Measurements from ENCODE around the gene YWHAQ.
"Not testable (repeated sequence)": the region's sequence is repeated elsewhere in the genome, so short reads cannot be mapped to it uniquely, and the experiment has no call there.

Gene YWHAQ

DNA sequence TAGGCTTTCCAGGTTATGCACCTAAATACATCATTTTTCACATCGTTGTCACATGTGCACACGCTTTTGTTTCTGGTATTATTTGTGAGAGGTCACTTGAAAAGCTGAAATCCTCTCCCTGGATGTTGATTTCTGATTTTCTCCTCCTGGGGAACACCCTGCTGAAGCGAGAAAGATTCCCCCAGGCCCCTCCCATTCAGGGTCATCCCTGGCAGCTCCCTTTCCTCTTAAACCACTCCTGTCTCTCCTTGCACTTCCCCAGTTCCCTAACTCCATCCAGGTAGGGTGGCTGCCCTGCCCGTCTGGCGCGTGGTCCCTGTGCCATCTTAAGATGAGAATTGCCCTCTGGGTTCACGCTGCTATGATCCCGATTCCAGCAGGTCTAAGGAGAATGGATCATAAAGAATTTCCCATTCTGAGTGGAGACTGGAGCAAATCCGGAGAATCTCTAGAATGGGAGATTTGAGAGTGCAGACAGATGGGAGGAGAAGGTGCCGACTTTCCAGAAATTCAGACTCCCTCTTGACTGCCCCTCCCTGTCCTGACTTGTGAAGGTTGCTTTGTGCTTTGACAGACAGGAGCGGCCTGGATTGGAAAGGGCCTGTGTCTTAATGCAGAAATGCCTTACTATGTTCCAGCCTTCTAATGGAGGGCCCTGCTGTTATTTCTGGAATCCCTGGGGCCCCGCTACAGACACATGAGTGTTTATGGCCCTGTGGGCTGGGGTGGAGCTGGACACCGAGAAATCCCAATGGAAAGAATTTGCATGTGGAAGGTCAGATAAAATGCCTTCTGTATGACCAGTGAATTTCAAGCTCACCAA is 1.3 kb upstream of the YWHAQ start:
- TF ChIP-seq, protein P1, sequence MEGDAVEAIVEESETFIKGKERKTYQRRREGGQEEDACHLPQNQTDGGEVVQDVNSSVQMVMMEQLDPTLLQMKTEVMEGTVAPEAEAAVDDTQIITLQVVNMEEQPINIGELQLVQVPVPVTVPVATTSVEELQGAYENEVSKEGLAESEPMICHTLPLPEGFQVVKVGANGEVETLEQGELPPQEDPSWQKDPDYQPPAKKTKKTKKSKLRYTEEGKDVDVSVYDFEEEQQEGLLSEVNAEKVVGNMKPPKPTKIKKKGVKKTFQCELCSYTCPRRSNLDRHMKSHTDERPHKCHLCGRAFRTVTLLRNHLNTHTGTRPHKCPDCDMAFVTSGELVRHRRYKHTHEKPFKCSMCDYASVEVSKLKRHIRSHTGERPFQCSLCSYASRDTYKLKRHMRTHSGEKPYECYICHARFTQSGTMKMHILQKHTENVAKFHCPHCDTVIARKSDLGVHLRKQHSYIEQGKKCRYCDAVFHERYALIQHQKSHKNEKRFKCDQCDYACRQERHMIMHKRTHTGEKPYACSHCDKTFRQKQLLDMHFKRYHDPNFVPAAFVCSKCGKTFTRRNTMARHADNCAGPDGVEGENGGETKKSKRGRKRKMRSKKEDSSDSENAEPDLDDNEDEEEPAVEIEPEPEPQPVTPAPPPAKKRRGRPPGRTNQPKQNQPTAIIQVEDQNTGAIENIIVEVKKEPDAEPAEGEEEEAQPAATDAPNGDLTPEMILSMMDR (IDR thresholded peaks at IDR 0.05; ENCODE audit: extremely low read depth, missing control alignments): no peak
- no peak for DNase-seq (ENCODE audit: low spot score)

DNA sequence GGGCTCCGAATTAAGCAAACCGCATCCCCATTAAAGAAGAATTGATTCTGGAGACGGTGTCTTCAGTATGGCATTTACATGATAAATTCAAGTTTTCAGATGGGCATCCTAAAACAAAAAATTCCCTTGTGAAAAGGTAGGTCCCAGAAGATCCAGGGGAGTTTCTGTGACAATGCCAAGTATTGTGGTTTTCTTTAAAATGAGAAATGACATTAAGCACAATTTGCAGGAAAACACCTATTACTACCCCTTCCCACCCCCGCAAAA is 689 bp upstream of the YWHAQ start:
- TF ChIP-seq, protein P1 (IDR thresholded peaks at IDR 0.05; ENCODE audit: extremely low read depth, missing control alignments): no peak
- DNase-seq (ENCODE audit: low spot score): no peak

DNA sequence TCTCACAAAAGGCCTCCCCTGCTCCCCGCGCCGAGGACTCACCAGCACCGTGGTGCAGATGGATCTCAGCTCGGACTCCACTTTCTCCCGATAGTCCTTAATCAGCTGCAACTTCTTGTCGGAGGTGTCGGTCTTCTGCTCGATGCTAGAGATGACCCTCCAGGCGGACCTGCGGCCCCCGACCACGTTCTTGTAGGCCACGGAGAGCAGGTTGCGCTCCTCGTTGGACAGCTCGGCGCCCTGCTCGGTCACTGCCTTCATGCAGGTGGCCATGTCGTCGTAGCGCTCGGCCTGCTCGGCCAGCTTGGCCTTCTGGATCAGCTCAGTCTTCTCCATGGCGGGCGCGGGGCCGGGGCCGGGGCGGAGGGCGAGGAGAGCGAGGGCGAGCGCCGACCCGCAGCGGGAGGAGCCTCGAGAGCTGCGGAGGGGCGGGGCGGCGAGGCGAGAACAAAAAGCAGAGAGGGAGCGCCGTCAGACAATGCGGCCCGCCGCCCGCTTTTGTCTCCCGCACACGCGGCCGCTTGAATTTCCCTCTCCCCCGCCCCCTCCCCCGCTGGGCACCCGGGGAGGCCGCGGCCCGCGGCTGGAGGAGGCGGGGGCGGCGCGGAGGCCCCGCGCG is 571 bp downstream of the YWHAQ start:
- TF ChIP-seq, protein P1 (IDR thresholded peaks at IDR 0.05; ENCODE audit: extremely low read depth, missing control alignments): no peak
- DNase-seq (ENCODE audit: low spot score): peak; percentile 84

DNA sequence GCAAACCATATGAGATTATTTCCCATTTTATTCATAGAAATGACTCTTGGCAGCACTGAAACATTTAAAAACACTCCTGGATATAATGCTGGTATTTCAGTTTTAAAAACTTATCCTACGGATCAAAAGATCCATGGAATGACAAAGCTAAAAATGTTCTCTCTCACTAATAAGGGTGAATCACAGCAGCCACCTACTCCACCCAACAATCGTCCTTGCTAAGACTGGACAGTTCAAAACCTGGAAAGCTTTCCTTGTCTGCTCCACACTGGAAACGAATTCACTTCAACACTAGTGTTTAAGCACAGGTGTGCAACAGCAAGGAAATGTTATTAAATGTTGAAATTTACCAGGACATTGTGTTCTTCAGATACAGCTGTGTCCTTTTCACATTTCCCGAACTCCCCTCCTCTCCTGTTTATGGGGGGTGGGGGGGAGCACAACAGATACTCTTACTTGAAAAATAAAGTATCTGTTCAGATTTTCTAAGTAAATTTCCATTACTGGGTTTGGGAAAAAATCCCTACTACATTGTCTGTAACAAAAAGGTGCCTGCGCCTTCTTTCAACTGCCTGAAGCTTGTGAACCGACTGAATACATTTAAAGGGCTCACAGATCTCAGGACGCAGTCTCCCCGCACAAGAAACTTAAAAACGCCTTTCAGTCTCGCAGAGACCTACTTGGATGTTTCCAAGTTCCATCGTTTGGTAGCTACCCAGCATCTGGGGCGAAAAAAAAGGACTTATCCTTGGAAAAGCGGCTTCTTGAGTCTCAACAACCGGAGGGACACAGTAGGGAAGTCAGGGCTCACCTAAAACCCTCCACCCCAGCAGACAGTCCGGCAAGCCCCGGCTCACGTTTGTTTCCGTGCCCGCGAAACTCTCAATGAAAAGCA is 1.3 kb downstream of the YWHAQ start:
- TF ChIP-seq, protein P1 (IDR thresholded peaks at IDR 0.05; ENCODE audit: extremely low read depth, missing control alignments): no peak
- no peak for DNase-seq (ENCODE audit: low spot score)

DNA sequence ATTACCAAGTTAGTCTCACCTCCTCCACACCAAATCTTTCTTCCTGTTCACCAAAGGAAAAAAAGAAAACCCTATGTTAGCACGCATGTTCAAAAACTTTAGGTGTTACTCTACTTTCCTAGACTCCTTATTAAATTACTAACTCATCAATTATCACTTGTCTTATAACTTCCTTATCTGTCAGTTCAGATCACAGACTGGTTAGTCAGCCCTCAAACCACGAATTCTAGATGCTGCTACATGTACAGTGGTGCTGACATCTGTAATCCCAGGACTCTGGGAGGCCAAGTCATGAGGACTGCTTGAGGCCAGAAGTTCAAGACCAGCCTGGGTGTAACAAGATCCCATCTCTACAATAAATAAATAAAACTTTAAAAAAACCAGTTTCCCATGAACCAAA is 3.5 kb downstream of the YWHAQ start:
- TF ChIP-seq, protein P1 (IDR thresholded peaks at IDR 0.05; ENCODE audit: extremely low read depth, missing control alignments): no peak
- no peak for DNase-seq (ENCODE audit: low spot score)

DNA sequence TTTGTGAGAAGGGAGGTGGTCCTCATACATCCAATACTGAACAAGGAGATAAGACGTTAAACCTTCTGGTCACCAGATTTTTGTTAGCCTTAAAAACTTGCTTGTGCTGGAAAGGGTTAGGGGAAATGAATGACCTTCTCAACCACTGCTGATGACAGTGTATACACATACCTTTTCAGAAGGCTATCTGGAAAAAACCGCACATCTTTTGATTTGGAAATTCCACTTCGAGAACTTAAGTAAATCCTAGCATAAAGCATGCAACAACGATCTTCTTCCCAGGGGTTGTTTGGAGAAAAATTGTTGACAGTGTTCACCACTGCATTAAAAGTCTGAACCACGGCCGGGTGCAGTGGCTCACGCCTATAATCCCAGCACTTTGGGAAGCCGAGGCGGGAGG is 7.6 kb downstream of the YWHAQ start:
- DNase-seq (ENCODE audit: low spot score): no peak
- TF ChIP-seq, protein P1 (IDR thresholded peaks at IDR 0.05; ENCODE audit: extremely low read depth, missing control alignments): no peak

DNA sequence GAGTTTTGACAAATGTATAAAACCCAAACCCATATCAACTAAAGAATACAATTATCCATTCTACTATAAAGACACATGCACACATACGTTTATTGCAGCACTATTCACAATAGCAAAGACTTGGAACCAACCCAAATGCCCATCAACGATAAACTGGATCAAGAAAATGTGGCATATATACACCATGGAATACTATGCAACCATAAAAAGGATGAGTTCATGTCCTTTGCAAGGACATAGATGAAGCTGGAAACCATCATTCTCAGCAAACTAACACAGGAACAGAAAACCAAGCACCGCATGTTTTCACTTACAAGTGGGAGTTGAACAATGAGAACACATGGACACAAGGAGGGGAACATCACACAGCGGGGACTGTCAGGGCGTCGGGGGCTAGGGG is 9.1 kb downstream of the YWHAQ start:
- not testable (repeated sequence) for DNase-seq (ENCODE audit: low spot score)

Measured in GM20000 (cell line).